HCT116 (cell line): ENCODE results near the gene TBC1D30. TPM values are rescaled to one million over a fixed set of nuclear protein-coding genes. Genes with fewer than 3 reads are reported as not detected.

Source experiments
- ATAC-seq: fragments of 200-7000 bp; cut with Tn5 transposase; 2 replicates; pipeline ENCODE4 v1.9.1; 2020; ENCODE audit warnings: mild to moderate bottlenecking, moderate library complexity
- BruUV-seq: library from RNA; stranded (reverse); fragments of 400-500 nt; replicated peaks from 2 replicates; lab custom pipeline; 2021; lab: Mats Ljungman, UMichigan
- CTCF ChIA-PET: fragments of 300-600 bp; sonication (Branson Sonifier 250); formaldehyde crosslinking; loops from one replicate; lab custom pipeline; 2021; ENCODE audit warnings: antibody characterized with exemption; lab: Charles Lee
- POLR2A ChIA-PET: fragments of 300-600, 350-600 bp; sonication (Branson Sonifier 250); formaldehyde crosslinking; loops from one replicate; lab custom pipeline; 2021; ENCODE audit warnings: antibody characterized with exemption; lab: Charles Lee
- RAD21 ChIA-PET, 2 experiments: fragments of 300-600 bp; sonication (Branson Sonifier 250); formaldehyde crosslinking; loops; one replicate each; lab custom pipeline; 2023; ENCODE audit warnings: low total read pairs in 2 of 2; ENCODE audit not compliant: uncharacterized antibody in 2 of 2, unreplicated experiment in 2 of 2, low non-redundant PET in 1 of 2; lab: Charles Lee
- DNase-seq: peaks from one replicate; pipeline ENCODE4 v3.0.0-alpha.2; 2010; ENCODE audit warnings: low read depth, low spot score
- H2AFZ ChIP-seq: fragments of 200-600 bp; shearing (Covaris generic), sonication (generic); 2 replicates; pipeline ENCODE4 v1.6.1; 2017; ENCODE audit warnings: low read depth, mixed run types, mixed read lengths, antibody characterized with exemption, low read length; ENCODE audit not compliant: poor library complexity, severe bottlenecking
- H3K27ac ChIP-seq: 2 replicates; pipeline ENCODE4 v1.5.1; 2012; ENCODE audit warnings: low read depth, low read length
- H3K27me3 ChIP-seq: fragments of 200-600 bp; sonication (generic); 2 replicates; pipeline ENCODE4 v1.6.1; 2016; ENCODE audit warnings: mixed run types, low read length, mixed read lengths; ENCODE audit not compliant: insufficient read depth
- H3K36me3 ChIP-seq, 2 experiments: fragments of 200-500 bp in 1 of 2; fragments of 200-600 bp in 1 of 2; sonication (Bioruptor generic) in 1 of 2; sonication (generic) in 1 of 2; 2 replicates each; pipeline versions ENCODE4 v1.5.1 to v1.6.1; 2014 to 2016; ENCODE audit warnings: low read length in 2 of 2, inconsistent platforms in 1 of 2, mixed read lengths in 1 of 2, mixed run types in 1 of 2; ENCODE audit not compliant: insufficient read depth in 2 of 2, control insufficient read depth in 1 of 2
- H3K4me1 ChIP-seq, 2 experiments: fragments of 200-600 bp in 1 of 2; sonication (generic) in 1 of 2; 2 replicates each; pipeline versions ENCODE4 v1.5.1 to v1.6.1; 2012 to 2017; ENCODE audit warnings: low read length in 2 of 2, inconsistent platforms in 1 of 2, mild to moderate bottlenecking in 1 of 2, mixed read lengths in 1 of 2, mixed run types in 1 of 2, moderate library complexity in 1 of 2; ENCODE audit not compliant: insufficient read depth in 2 of 2, control insufficient read depth in 1 of 2
- H3K4me2 ChIP-seq: fragments of 200-600 bp; sonication (generic); 2 replicates; pipeline ENCODE4 v1.6.1; 2017; ENCODE audit warnings: mixed run types, low read length, mixed read lengths
- H3K4me3 ChIP-seq, 2 experiments: fragments of 200-600 bp in 1 of 2; sonication (generic) in 1 of 2; replicated peaks in 1 of 2; 2 replicates each; pipeline ENCODE4 v1.5.1; 2011 to 2016; ENCODE audit warnings: low read length in 2 of 2, control low read depth in 1 of 2, low read depth in 1 of 2, mild to moderate bottlenecking in 1 of 2, mixed read lengths in 1 of 2, mixed run types in 1 of 2
- H3K79me2 ChIP-seq: fragments of 200-600 bp; sonication (generic); 2 replicates; pipeline ENCODE4 v1.6.1; 2017; ENCODE audit warnings: mild to moderate bottlenecking, mixed run types, low read length, moderate library complexity, mixed read lengths; ENCODE audit not compliant: insufficient read depth
- H3K9ac ChIP-seq: fragments of 200-600 bp; sonication (generic); 2 replicates; pipeline ENCODE4 v1.6.1; 2016; ENCODE audit warnings: low read length, mixed read lengths
- H3K9me2 ChIP-seq: fragments of 200-600 bp; sonication (generic), shearing (Covaris generic); 2 replicates; pipeline ENCODE4 v1.6.1; 2017; ENCODE audit warnings: mixed run types, mild to moderate bottlenecking, moderate library complexity; ENCODE audit not compliant: insufficient read depth
- H3K9me3 ChIP-seq, 2 experiments: fragments of 200-500 bp in 1 of 2; fragments of 200-600 bp in 1 of 2; sonication (Bioruptor generic) in 1 of 2; sonication (generic) in 1 of 2; 2 replicates each; pipeline ENCODE4 v1.6.1; 2014 to 2017; ENCODE audit warnings: low read length in 2 of 2, mixed read lengths in 2 of 2, inconsistent platforms in 1 of 2, low read depth in 1 of 2, mild to moderate bottlenecking in 1 of 2, mixed run types in 1 of 2, moderate library complexity in 1 of 2; ENCODE audit not compliant: control insufficient read depth in 1 of 2, insufficient read depth in 1 of 2
- H4K20me1 ChIP-seq: fragments of 200-600 bp; sonication (generic), shearing (Covaris generic); 2 replicates; pipeline ENCODE4 v1.6.1; 2017; ENCODE audit warnings: mixed run types, mild to moderate bottlenecking, moderate library complexity; ENCODE audit not compliant: insufficient read depth
- CEBPB ChIP-seq: IDR thresholded peaks from 2 replicates; pipeline ENCODE4 v1.6.1; 2012; ENCODE audit warnings: low read depth
- EZH2 ChIP-seq: fragments of 200-600 bp; sonication (generic); IDR thresholded peaks from 2 replicates; pipeline ENCODE4 v1.6.1; 2017; ENCODE audit warnings: antibody characterized with exemption, mixed run types
- SIN3A ChIP-seq: IDR thresholded peaks from 2 replicates; pipeline ENCODE4 v1.6.1; 2012; ENCODE audit warnings: low read depth
- SP1 ChIP-seq: IDR thresholded peaks from 2 replicates; pipeline ENCODE4 v1.6.1; 2012; ENCODE audit warnings: low read depth
- ZNF274 ChIP-seq: fragments of 200-500 bp; sonication (Bioruptor generic); IDR thresholded peaks from 2 replicates; pipeline ENCODE4 v1.6.1; 2014; ENCODE audit warnings: mild to moderate bottlenecking, low read depth, low read length, inconsistent platforms
- intact Hi-C: fragments of 100-400 bp; cut with micrococcal nuclease; formaldehyde crosslinking; loops from 2 replicates; pipeline ENCODE4 v1.10.0; 2022
- total RNA-seq: library from RNA; stranded (reverse); gene quantifications from one replicate; pipeline ENCODE4 v1.2.1, GENCODE V29; 2021; ENCODE audit not compliant: unreplicated experiment
- TF ChIP-seq, protein P1 (sequence below): IDR thresholded peaks from 2 replicates; pipeline ENCODE4 v1.6.1; 2012; ENCODE audit warnings: low read depth

Gene TBC1D30
- total RNA-seq, 1 experiment from 2014 or later: 24.1 TPM

DNA sequence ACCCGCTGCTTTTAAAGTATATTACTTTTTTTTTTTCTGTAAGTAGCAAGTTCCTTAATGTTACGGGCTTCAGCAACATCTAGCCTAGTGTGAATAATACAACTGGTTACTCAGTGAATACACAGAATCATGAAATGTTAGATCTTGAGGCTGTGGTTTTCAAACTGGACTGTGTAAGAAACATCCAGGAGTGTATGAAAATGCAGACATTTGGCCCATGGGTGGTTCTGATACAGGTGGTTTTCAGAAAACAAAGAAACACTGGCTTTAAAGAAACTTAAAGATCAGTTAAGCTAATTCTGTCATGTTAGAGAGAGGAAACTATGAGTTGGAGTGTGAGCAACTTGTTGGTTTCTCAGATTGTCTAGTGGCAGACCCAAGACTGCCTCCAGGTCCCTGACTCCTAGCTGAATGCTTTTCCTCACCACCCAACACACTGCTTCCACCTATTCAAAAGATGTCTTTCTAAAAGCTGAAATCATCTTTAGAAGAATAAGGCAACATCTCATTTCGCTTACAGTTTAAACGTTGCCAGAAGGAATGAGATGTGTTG lies 36.1 kb downstream of the TBC1D30 start:
- no peaks in the 10 kb centered on the region for H3K9me2 ChIP-seq
- intact Hi-C loops: no loop called here
- no peak overlapping the region for H3K9ac ChIP-seq
- no peak for TF ChIP-seq EZH2
- TF ChIP-seq, protein P1, sequence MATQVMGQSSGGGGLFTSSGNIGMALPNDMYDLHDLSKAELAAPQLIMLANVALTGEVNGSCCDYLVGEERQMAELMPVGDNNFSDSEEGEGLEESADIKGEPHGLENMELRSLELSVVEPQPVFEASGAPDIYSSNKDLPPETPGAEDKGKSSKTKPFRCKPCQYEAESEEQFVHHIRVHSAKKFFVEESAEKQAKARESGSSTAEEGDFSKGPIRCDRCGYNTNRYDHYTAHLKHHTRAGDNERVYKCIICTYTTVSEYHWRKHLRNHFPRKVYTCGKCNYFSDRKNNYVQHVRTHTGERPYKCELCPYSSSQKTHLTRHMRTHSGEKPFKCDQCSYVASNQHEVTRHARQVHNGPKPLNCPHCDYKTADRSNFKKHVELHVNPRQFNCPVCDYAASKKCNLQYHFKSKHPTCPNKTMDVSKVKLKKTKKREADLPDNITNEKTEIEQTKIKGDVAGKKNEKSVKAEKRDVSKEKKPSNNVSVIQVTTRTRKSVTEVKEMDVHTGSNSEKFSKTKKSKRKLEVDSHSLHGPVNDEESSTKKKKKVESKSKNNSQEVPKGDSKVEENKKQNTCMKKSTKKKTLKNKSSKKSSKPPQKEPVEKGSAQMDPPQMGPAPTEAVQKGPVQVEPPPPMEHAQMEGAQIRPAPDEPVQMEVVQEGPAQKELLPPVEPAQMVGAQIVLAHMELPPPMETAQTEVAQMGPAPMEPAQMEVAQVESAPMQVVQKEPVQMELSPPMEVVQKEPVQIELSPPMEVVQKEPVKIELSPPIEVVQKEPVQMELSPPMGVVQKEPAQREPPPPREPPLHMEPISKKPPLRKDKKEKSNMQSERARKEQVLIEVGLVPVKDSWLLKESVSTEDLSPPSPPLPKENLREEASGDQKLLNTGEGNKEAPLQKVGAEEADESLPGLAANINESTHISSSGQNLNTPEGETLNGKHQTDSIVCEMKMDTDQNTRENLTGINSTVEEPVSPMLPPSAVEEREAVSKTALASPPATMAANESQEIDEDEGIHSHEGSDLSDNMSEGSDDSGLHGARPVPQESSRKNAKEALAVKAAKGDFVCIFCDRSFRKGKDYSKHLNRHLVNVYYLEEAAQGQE: no peak
- TF ChIP-seq CEBPB: no peak
- TF ChIP-seq SP1: no peak
- ATAC-seq: no peak
- no peak for DNase-seq
- no TSS peak for BruUV-seq
- H2AFZ ChIP-seq: no peak overlapping the region
- 0 out of 4 replicates have a peak, but pooled peaks cover 0 to 3% of the 10 kb centered on the region in 2 experiments for H3K36me3 ChIP-seq
- no peaks in the 10 kb centered on the region; the same call in 1 of the 2 replicates for H3K79me2 ChIP-seq
- no peaks in the 10 kb centered on the region for H4K20me1 ChIP-seq
- H3K4me3 ChIP-seq: no peak overlapping the region
- H3K4me2 ChIP-seq: no peak overlapping the region
- RAD21 ChIA-PET: no interaction called here
- no peak overlapping the region for H3K27ac ChIP-seq
- CTCF ChIA-PET: no interaction called here
- POLR2A ChIA-PET: no interaction called here
- H3K4me1 ChIP-seq: no peaks in the 10 kb centered on the region
- no peaks in the 10 kb centered on the region for H3K9me3 ChIP-seq
- H3K27me3 ChIP-seq: no peaks in the 10 kb centered on the region

DNA sequence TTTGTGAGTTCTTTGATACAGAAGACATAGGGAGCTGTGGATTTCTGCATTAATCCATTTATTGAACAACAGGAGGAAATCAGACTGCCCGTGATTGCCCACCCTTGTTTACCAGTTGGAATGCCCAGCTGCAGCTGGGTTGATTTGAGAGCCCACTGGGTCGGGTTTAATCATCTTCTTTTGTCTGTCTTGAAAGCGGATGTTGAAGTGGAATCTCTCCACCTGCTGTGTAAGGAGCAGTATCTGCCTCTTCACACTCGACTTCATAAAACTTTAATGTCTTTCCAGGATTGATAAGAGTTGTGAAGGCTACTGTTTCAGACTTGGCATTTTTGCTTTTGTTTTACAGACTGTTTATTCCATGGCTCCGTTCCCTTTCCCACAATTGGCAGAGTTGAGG lies 39.9 kb downstream of the TBC1D30 start:
- Histone ChIP-seq H3K9me2 (no peaks in the 10 kb centered on the region), H3K27me3 (no peaks in the 10 kb centered on the region), H3K4me2 (no peak overlapping the region), H3K9ac (no peak overlapping the region), H3K9me3 (no peaks in the 10 kb centered on the region), H3K4me3 (no peak overlapping the region), H2AFZ (no peak overlapping the region), H3K79me2 (no peaks in the 10 kb centered on the region), H3K4me1 (no peaks in the 10 kb centered on the region), H3K36me3 (no peaks in the 10 kb centered on the region), H3K27ac (no peak overlapping the region), H4K20me1 (no peaks in the 10 kb centered on the region)
- CTCF ChIA-PET: no interaction called here
- TF ChIP-seq CEBPB: no peak
- TF ChIP-seq, protein P1: no peak
- no peak for TF ChIP-seq SIN3A
- no peak for TF ChIP-seq ZNF274
- DNase-seq (no peak), ATAC-seq (no peak)
- no TSS peak for BruUV-seq
- RAD21 ChIA-PET: no interaction called here
- POLR2A ChIA-PET: no interaction called here
- intact Hi-C loops: no loop called here
